HepG2 (cell line): ENCODE data around the gene CKS1B. TPM values are rescaled to one million over a fixed set of nuclear protein-coding genes. Genes with fewer than 3 reads are reported as not detected.

Experiments
- ARID3A ChIP-seq: IDR thresholded peaks from 2 replicates; pipeline ENCODE4 v1.6.1; 2012; ENCODE audit warnings: low read depth, low read length, improper control_type of control experiment
- NFAT5 ChIP-seq: sonication (generic); formaldehyde crosslinking; IDR thresholded peaks from 2 replicates; pipeline ENCODE4 v1.4.0; 2020; ENCODE audit warnings: missing genetic modification reagents
- PHF21A ChIP-seq: sonication (generic); formaldehyde crosslinking; IDR thresholded peaks from 2 replicates; pipeline ENCODE4 v1.5.0; 2020; ENCODE audit warnings: mild to moderate bottlenecking, missing genetic modification reagents
- PITX1 ChIP-seq: sonication (generic); formaldehyde crosslinking; IDR thresholded peaks from 2 replicates; pipeline ENCODE4 v1.5.1; 2020; ENCODE audit warnings: mild to moderate bottlenecking, missing genetic modification reagents
- RNF219 ChIP-seq: sonication (generic); formaldehyde crosslinking; IDR thresholded peaks from 2 replicates; pipeline ENCODE4 v1.5.0; 2020; ENCODE audit warnings: mild to moderate bottlenecking, missing genetic modification reagents
- STAG1 ChIP-seq: sonication (generic); formaldehyde crosslinking; IDR thresholded peaks from 2 replicates; pipeline ENCODE4 v1.4.0; 2020; ENCODE audit warnings: missing genetic modification reagents
- TEF ChIP-seq: sonication (generic); formaldehyde crosslinking; IDR thresholded peaks from 2 replicates; pipeline ENCODE4 v1.5.0; 2020; ENCODE audit warnings: missing genetic modification reagents
- ZFP36 ChIP-seq: fragments of 150-350 bp; IDR thresholded peaks from 2 replicates; pipeline ENCODE4 v1.6.1; 2018; ENCODE audit warnings: borderline replicate concordance, low read length, low read depth; ENCODE audit not compliant: partially characterized antibody
- ZNF138 ChIP-seq: sonication (generic); formaldehyde crosslinking; IDR thresholded peaks from 2 replicates; pipeline ENCODE4 v1.5.0; 2020; ENCODE audit warnings: mild to moderate bottlenecking, low read depth, missing genetic modification reagents
- ZNF281 ChIP-seq: sonication (generic); formaldehyde crosslinking; IDR thresholded peaks from 2 replicates; pipeline ENCODE4 v1.4.0; 2020; ENCODE audit warnings: missing genetic modification reagents, borderline replicate concordance
- polyA plus RNA-seq, 8 experiments: library from polyadenylated mRNA; depleted of rRNA in 3 of 8; stranded (reverse) in 7 of 8; unstranded in 1 of 8; fragments of >200 nt; fragmentation: Illumina TruSeq in 4 of 8; extraction: Trizol in 4 of 8; gene quantifications; 2 replicates each; pipeline versions ENCODE4 v1.2.1 to v1.2.3, GENCODE V29; 2011 to 2016; ENCODE audit warnings: low read depth in 4 of 8, missing spikeins in 1 of 8, mixed read lengths in 1 of 8; ENCODE audit not compliant: insufficient read depth in 1 of 8
- total RNA-seq, 5 experiments: library from RNA; depleted of rRNA; stranded (reverse); fragments of >200 nt; fragmentation: Illumina TruSeq; extraction: Trizol; gene quantifications; 2 replicates each; pipeline ENCODE4 v1.2.3, GENCODE V29; 2016; ENCODE audit warnings: low read depth in 1 of 5

Gene CKS1B
- total and polyA plus RNA-seq, 2 of the 13 experiments (the other 11 are each of a cell fraction or from before 2014, with no cell fraction given): 217 to 222 TPM

- peak; percentile 75; the same call in 1 of the 2 replicates for TF ChIP-seq NFAT5 (CRISPR knock-in tag)
- no peak for TF ChIP-seq ARID3A
- no peak for TF ChIP-seq ZFP36
- TF ChIP-seq PHF21A (CRISPR knock-in tag): peak; percentile 54; the same call in 1 of the 2 replicates
- peak; percentile 72; the same call in 1 of the 2 replicates for TF ChIP-seq TEF (CRISPR knock-in tag)
- TF ChIP-seq ZNF138 (CRISPR knock-in tag): no peak
- no peak for TF ChIP-seq RNF219 (CRISPR knock-in tag)
- TF ChIP-seq PITX1 (CRISPR knock-in tag): no peak
- TF ChIP-seq ZNF281: no peak; the same call in 1 of the 2 replicates
- no peak; the same call in 1 of the 2 replicates for TF ChIP-seq STAG1 (CRISPR knock-in tag)
These were observed 13.0 kb upstream of the CKS1B start, which contains the start of gene PYGO2 (continued) for GRCh38 chr1:154961207-154962155.
